Tongue (tissue), 2 donors: ENCODE measurements around the gene PLA2G6. TPM values are rescaled to one million over a fixed set of nuclear protein-coding genes. Genes with fewer than 3 reads are reported as not detected.
A peak's percentile ranks its signal among the peaks of the same experiment; 100 is the strongest.
"Not testable (repeated sequence)": the region's sequence is repeated elsewhere in the genome, so short reads cannot be mapped to it uniquely, and the experiment has no call there.

Source experiments
- DNase-seq: peaks from one replicate; pipeline ENCODE4 v3.0.0-alpha.2; 2015
- total RNA-seq: library from RNA; depleted of rRNA; stranded (reverse); fragments of >200 nt; gene quantifications from one replicate; pipeline ENCODE4 v1.2.3, GENCODE V29; 2014

The PLA2G6 gene
- total RNA-seq, 1 donor from 2014 or later, result 15.3 TPM

DNA sequence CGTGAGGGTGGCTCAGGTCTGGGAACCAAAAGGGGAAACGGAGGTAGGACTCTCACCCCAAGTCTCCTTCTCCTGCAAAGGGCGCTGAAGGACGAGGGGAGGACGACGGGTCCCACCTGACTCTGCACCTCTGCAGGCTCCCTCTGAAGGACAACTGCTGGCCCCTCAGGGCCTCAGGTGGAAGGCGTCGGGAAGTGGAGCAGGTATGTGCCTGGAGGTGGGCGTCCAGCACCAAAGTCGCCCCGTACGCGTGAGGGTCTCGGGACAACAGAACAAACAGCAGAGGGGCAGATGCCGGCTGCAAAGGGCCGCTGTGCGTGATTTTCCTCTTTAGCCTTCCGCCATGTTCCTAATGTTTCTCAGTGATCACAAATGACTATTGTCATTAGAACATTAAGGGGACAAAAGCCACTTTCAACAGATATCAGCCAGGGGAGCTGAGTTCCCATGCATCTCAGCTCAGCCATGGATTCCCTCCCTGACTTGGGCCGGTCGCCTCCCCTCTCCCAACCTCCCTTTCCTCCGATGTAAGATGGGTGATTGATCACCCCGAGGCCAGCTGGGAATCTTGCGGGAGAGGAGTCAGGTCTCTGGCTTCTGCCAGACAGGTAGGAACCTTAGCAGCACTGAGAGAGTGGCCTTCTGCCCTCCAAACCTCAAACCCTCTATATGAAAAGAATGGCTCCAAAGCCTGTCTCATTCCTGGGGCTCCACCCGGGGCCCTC is 98.5 kb downstream of the PLA2G6 start:
- no peak for DNase-seq

DNA sequence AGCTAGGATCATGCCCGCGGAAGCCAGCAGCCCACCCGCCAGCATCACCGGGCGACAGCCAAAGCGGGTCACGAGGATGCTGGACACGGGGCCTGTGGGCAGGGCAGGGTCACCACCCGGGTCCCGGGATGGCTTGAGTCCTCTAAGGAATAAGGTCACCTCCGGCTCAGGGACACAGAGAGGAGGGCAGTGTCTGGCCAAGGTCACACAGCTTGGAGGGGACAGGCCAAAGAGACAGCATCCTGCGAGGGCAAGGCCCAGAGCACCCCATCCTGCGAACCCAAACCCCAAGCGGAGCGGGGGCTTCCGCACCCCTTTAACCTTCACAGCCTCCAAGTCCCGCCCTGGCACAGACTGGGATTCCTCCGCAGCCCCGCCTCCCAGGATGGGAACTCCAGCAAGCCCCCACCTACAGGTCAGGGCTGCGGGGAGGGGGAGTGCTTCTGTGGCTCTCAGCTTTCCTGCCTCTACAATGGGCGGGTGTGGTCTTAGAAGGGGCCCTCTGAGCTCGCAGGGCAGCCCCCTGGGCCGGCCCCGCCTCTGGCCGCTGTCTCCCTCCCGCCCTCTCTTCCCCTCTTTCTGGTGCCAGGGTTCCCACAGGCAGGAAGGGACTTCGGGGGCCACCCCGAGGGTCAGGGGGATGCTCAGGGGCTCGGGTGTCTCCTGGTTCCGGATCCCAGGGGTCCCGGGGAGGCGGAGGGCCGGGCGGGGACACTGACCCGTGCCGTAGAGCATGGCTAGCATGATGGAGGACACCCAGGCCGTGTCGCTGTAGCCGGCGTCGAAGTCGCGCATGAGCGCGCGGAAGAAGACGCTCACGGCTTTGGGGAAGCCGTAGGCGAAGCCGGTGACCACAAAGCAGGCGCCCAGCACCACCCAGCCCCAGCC is 99.4 kb downstream of the PLA2G6 start:
- DNase-seq, result no peak

DNA sequence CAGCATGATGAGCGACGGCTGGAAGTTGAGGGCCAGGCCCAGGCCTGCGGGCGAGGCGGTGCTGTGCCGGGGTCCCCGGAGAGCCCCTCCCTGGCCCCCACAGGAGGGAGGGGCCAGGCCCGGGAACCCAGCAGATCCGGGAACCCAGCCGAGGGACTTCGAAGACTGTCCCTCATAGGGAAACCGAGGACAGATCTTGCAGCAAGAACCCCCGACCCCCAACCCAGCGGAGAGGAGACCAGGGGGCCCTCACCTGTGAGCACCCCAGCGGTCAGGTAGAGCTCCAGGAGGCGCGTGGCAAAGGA is 100.0 kb downstream of the PLA2G6 start:
- DNase-seq, result no peak

DNA sequence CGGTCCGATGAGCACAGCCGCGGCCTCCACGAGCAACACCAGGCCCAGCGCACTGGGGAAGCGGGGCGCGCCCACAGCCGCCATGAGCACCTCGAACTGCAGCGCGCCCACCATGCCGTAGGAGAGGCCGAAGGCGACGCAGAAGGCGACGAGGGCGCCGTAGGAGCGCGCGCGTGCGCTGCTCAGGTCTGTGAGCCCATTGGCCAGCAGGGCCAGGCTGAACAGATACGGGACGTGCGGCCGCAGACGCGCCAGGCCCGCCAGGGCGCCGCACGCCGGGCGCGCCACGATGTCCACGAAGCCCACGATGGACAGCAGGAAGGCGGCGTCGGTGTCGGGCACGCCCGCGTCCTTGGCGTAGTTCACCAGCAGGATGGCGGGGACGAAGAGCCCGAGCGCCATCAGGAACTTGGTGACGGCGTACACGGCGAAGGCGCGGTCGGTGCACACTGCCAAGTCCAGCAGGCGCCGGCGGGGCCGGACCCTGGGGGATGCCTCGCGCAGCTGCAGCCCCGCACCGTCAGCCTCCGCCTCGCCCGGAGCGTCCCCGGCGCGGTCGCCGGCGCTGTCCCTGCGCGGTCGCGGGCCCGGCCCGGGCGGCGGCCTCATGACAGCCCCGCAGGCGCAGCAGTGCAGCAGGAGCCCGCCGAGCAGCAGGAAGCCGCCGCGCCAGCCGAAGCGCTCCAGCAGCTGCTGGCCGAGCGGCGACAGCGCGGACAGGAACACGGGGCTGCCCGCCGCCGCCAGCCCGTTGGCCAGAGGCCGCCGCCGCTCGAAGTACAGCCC is 100.6 kb downstream of the PLA2G6 start:
- peak; percentile 60 for DNase-seq

DNA sequence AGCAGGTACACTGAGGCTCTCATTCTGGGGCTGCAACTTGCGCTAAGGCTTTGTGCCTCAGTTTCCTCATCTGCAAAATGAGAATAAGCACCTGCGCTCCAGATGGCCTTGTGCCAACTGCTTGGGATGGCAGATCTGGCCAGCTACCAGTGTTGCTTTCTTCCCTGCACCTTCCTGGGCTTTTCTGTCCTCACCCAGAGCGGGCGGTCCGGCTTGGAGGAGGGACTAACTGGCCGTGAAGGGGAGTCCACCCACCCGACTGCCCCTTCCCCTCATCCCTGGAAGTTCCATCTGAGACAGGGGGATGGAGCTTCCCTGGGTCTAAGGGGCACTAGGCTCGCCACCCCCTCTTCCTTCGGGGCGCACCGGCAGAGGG is 101.2 kb downstream of the PLA2G6 start:
- DNase-seq, result no peak

DNA sequence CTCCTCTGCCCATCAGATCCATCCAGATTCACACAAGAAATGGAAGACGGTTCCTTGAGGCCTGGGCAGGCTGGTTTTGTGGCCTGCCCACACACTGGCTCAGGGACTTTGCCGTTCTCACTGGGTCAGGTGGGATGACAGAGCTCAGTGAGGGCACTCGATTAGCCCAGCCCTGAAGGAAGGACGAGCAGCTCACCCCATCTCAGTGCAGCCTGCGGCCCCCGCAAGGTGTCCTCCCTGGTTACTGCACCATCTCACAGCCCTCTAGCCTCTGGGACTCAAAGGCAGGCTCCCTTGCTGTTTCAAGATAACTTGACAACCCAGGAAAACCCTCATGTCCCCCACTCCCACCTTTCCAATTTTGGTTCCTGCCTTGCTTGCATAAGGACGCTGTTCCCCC is 101.8 kb downstream of the PLA2G6 start:
- no peak for DNase-seq

DNA sequence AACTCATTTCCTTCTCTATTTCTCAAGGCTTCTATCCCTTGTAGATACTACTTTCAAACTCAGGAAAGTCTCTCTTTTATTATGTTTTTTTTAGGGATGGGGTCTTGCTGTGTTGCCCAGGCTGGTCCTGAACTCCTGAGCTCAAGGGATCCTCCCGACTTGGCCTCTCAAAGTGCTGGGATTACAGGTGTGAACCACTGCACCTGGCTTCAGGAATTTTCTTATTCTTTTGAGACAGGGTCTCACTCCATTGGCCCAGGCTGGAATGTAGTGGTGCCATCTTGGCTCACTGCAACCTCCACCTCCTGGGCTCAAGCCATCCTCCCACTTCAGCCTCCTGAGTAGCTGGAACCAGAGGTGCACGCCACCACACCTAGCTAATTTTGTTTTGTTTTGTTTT is 102.4 kb downstream of the PLA2G6 start:
- DNase-seq, result not testable (repeated sequence)

DNA sequence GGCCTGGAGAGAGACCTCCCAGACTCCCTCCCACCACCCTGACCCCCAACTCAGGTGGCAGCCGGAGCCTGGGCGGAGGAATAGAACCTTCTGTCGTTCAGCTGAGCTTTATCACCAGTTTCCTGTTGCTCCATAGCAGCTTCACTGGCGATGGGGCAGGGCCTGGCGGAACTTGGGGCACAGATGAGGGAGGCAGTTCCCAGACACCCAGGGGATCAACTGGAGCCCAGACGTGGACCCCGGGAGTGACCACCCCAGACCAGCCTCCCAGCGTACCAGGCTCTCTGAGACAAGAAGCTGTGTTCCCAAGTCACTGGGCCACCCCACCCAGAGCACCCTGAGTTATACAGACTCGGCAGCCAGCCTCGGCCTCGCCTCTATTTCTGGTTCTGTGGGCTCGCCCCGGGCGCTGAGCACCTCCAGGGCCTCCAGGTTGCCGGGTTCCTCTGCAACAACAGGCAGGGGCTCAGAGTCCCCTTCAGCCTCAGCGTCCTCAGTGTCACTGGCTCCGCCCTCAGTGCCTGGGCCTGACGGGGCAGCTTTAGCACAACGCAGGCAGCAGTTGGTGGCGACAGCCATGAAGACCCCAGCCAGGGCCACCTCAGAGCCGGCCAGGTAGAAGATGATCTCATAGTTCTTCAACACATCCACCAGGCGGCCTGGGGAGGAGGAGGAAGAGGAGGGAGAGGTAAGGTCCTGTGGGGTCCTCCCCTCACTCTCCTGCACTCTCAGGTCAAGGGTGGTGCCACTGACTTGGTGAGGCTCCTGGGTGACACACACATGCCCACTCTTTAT is 103.4 kb downstream of the PLA2G6 start:
- no peak for DNase-seq

DNA sequence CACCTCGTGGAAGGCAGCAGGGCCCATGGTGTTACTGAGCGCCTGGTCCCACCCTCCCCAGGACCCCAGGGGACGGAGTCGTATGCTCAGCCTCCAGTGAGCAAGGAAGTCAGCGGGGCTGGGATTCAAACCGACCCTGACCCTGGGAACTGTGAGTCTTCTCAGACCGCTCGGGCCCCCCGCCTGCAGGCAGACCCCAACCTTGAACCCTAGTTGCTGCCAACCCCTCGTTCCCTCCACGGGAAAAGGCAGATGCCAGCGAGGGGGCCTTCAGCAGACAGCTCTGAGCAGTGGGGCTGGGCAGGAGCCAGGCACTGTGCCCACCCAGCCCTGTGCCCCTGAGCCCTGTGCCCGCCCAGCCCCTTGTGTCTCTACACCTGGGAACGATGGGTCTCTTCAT is 104.0 kb downstream of the PLA2G6 start:
- DNase-seq, result no peak

DNA sequence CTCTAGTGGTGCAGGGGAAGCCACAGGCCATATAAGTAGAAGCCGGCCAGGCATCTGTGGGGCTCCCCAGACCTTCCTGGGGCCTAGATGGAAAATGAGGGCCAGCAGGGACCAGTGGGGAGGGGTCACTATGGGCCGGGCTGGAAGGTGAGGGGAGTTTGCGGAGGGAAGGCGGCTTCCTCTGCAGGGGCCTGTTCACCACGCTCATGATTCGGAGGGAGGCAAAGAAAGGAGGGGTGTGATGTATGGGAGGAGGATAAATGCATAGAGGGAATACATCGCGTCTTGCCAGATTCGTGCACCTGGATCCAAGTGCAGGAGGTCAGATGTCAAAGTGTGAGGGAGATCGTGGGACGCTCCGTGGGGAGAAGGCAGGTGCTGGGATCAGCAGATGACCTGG is 104.5 kb downstream of the PLA2G6 start:
- DNase-seq, result no peak

DNA sequence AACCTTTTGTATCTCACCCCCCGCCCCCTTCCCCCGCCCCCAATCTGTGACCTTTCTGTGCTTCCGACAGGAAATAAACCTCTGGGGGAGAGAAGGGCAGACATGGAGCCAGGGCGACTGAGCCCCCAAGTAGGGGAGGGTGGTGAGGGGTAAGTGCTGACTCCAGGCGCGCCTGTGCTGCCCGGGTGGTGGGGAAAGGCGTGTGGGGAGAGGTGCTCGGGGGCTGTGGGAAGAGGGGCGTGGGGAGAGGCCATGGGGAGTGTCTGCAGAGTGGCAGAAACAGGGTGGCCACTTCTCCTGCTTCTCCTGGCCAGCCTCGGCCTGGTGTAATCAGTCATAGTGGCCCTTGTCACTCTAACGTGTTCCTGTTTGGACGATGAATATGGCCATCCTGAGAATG is 105.7 kb downstream of the PLA2G6 start:
- no peak for DNase-seq

DNA sequence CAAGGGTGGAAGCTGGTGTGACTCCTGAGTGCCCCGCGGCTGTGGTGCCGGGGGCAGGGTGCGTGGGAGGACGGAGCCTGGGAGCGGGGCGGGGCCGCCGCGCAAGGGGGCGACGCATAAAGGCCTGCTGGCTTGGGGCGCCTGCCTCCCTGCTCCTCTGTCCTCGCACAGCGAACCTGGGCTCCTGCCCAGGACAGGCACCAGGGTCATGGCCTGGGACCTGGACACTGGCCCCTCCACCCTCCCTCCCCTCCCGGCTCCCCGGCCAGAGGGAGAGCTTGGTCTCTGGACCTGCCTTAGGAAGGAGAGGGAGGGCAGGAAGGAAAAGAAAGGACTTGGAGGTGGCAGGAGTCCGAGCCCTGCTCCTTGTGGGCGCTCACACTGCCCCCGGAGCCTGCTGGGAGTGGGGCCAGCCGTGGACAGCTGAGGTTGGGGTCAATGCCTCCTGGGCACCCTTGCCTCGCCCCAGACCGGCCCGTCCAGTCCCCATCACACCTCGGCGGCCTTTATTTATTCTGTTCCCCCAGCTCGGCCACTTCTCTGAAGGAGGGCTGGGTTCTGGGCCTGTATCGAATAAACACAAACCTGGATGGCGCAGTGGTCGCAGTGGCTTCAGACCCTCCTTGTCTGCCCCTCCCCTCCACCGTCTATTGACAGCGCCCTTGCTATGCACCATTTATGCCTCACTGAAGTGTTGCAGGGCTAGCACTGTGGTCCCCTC is 106.4 kb downstream of the PLA2G6 start:
- DNase-seq, result no peak

DNA sequence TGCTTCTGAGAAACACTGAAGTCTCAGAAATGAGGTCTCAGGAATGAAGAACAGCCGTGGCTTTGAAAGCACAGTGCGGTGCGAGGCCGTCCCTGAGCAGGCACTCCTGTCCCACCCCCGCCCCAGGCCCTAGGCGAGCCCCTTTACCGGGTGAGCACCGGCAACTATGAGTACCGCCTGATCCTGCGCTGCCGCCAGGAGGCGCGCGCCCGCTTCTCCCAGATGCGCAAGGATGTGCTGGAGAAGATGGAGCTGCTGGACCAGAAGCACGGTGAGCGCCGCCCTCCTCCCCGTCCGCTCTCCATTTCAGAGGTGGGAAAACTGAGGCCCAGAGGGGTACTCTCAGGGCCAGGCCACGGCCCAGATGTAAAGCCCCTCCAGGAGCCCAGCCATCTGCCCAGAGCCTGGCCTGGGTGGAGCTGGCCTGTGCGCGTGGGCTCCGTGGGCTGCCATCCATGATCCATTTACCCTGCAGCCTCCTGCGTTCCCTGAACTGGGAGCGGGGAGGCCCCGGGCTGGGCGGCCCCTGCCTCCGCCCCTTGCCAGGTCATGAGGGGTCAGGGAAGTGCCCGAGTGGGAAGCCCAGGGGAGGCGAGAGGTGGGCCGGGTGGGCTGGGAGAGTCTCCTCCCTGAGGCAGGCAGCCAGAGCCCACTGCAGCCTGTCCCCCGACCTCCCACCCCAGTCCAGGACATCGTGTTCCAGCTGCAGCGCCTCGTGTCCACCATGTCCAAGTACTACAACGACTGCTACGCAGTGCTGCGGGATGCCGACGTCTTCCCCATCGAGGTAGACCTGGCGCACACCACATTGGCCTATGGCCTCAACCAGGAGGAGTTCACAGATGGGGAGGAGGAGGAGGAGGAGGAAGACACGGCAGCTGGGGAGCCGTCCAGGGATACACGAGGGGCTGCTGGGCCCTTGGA is 107.2 kb downstream of the PLA2G6 start:
- DNase-seq, result peak; percentile 66

DNA sequence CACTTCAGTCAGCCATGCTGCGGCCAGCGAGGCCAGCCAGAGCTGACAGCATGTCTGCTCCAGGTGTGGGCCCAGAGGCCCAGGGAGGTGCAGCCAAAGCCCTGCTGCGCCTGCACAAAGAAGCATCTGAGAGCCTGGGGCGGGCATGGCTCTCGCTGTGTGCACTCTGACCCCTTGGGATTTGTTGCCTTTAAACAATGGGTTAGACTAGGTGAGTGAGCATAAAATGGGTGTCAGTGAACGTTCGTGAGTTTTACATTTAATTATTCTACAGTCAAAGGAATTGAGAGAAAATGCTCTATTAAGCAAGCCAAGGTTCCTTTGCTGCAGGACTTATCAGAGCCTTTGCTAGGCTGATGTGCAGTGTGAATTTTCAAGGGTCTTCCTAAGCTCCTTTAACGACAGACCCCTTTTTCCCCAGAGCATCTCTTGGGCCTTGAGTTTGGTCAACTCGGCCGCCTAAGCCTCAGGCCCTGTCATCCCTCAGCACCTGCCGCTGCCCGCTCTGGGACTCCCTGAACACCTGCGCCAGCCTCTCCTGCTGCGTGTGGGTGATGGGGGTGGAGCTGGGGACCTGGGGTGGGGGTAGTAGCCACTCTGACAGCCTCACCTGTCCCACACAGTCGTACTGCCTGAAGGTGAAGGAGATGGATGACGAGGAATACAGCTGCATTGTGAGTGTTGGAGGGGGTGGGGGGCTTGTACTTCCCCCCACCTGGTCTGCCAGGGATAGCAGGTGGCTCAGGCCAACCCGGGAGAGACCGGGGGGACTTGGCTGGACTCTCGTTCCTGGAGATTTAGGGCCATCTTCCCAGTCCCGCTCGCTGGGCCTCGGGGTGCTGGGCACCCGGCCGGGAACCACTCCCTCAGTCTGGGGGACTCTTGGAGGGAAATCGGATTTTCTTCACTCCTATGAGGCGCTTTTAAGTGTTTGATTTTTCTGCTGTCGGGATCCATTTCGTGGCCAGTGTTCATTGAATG is 108.2 kb downstream of the PLA2G6 start:
- no peak for DNase-seq

DNA sequence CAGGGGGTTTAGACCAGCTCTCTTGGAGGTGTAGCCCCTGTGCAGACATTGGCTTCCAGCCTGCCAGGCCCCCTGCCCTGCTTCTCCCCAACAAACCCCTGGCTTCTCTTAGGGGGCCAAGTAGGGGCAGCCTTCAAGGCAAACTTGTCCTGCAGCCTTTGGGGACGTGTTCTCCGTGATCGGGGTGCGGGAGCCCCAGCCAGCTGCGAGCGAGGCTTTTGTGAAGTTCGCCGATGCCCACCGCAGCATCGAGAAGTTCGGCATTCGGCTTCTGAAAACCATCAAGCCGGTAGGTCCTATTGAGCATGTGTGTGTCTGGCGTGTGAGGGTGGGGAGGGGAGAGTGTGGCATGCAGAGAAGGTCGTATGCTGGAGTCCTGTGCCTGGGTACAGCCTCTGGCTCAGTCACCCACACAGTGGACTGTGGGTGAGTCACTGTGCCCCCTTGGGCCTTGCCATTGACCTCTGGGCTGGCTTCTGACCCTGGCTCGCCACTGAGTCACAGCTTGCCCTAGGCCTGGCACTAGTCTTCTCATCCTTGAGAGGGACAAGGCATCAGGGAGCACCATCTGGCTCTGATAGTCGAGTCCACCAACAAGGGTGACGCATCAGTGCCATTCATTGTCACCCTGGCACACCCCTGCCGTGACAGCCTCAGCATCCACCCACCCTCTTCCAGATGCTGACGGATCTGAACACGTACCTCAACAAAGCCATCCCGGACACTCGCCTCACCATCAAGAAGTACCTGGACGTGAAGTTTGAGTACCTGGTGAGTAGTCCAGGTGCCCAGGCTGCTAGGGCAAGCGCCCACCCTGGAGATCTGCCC is 109.1 kb downstream of the PLA2G6 start:
- no peak for DNase-seq

DNA sequence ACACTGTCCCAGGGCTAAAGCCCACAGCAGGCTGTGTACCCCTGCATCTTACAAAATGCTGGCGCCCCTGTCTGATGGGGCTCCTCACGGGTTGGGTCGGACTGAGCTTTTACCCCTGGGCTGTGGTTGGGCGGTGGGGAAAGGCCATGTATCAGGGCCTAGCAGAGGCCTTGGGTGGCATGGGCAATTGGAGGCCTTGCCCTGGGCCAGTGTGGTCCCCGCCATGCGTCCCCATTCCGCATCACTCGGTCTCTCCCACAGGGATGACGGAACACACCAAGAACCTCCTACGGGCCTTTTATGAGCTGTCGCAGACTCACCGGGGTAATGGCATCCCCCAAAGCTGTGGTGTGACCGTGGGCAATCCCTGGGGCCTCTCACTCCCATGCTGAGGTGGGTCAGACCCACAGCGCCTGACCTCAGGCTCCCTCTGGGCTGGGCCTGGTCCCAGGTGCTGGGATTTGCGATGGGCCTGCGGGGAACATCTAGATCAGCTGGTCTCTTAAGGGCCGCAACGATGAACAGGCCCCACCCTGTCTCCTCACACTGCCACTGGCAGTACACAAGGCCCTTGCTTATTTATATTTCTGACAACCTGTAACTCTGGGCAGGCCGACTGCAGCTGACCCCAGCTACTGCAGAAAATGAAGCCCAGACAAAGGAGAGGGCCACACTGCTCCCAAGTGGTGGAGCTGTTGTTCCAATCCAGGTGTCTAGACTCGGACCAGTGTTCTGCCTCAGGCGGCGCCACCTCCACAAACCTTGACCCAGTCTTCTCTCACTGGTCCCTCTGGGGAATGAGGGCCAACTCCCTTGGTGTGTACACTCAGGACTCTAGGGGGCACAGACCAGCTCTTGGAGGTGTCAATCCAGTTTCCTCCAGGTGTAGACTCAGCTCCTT is 110.0 kb downstream of the PLA2G6 start:
- DNase-seq, result no peak
